ENCODE measurements around the gene DOK6.

The DOK6 gene

GRCh38 chr18:69790649-69791048 lies 390.0 kb downstream of the DOK6 start:
- no peak overlapping the region for H3K9ac ChIP-seq (ENCODE audit: low read length)
- no peaks in the 10 kb centered on the region for H3K36me3 ChIP-seq (replicated peaks; ENCODE audit: low read depth, low read length)
- TF ChIP-seq EZH2phosphoT487 (IDR thresholded peaks at IDR 0.05; ENCODE audit: low read depth) (no peak), CTCF (IDR thresholded peaks at IDR 0.05; ENCODE audit: low read depth, low read length) (no peak)
- no peaks in the 10 kb centered on the region for H3K9me3 ChIP-seq (ENCODE audit: insufficient read depth, low read length)
- no peak overlapping the region for H3K4me2 ChIP-seq (ENCODE audit: low read length)
- H4K20me1 ChIP-seq (ENCODE audit: insufficient read depth, low read length), result no peaks in the 10 kb centered on the region
- H3K4me1 ChIP-seq (ENCODE audit: low read length), result peaks cover 10% of the 10 kb centered on the region
- no peak overlapping the region for H3K27ac ChIP-seq (ENCODE audit: low read length)
- no peaks in the 10 kb centered on the region for H3K79me2 ChIP-seq (ENCODE audit: low read length)
- H2AFZ ChIP-seq (ENCODE audit: low read depth, low read length), result no peak overlapping the region
- no peaks in the 10 kb centered on the region for H3K27me3 ChIP-seq (ENCODE audit: low read depth, low read length)
- H3K4me3 ChIP-seq (ENCODE audit: low read length), result no peak overlapping the region

- H3K9me3 ChIP-seq (ENCODE audit: insufficient read depth, low read length), result no peaks in the 10 kb centered on the region
- H4K20me1 ChIP-seq (ENCODE audit: insufficient read depth, low read length), result no peaks in the 10 kb centered on the region
- no peak overlapping the region for H3K4me2 ChIP-seq (ENCODE audit: low read length)
- H2AFZ ChIP-seq (ENCODE audit: low read depth, low read length), result no peak overlapping the region
- H3K79me2 ChIP-seq (ENCODE audit: low read length), result no peaks in the 10 kb centered on the region
- no peaks in the 10 kb centered on the region for H3K4me1 ChIP-seq (ENCODE audit: low read length)
- no peak overlapping the region for H3K4me3 ChIP-seq (ENCODE audit: low read length)
- no peak overlapping the region for H3K27ac ChIP-seq (ENCODE audit: low read length)
- no peak overlapping the region for H3K9ac ChIP-seq (ENCODE audit: low read length)
- no peak for TF ChIP-seq EZH2phosphoT487 (IDR thresholded peaks at IDR 0.05; ENCODE audit: low read depth)
- TF ChIP-seq CTCF (IDR thresholded peaks at IDR 0.05; ENCODE audit: low read depth, low read length), result no peak
- no peaks in the 10 kb centered on the region for H3K27me3 ChIP-seq (ENCODE audit: low read depth, low read length)
- H3K36me3 ChIP-seq (replicated peaks; ENCODE audit: low read depth, low read length), result no peaks in the 10 kb centered on the region
Measured at GRCh38 chr18:69795791-69796190, 395.1 kb downstream of the DOK6 start.

DNA sequence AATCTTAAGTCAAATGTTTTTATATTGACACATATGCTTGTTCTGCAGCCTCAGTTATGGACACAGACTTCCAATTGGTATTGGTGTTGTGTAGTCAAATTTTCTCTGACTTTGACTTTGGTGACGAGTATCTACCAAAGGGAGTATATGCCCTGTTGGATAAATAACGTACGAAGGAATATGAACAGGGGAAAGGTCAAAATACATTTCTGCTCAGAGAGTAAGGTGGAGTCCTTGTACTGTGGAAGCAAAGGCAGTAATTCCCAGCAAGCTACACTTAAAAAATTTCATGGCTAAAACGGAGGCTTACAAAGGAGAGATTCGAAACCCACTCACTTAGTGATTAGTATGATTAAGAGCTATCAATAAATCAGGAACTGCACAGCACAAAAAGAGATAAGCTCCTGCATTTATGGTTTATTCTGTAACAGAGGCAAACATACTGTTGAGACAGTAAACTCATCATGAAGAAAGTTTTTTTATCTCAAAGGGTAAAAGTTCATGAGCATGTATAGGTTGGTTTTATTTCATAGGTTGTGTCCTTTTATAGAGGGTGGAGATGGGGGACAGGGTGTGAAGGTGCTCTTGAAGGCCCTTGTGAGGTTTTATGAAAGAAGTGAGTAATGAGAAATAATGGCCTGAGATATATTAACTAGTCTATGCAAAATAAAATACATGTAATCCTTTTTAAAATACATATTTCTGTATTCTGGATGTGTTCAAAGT lies 404.3 kb downstream of the DOK6 start:
- Histone ChIP-seq H3K4me1 (ENCODE audit: low read length) (no peaks in the 10 kb centered on the region), H3K79me2 (ENCODE audit: low read length) (no peaks in the 10 kb centered on the region), H3K9ac (ENCODE audit: low read length) (no peak overlapping the region), H3K27me3 (ENCODE audit: low read depth, low read length) (no peaks in the 10 kb centered on the region), H4K20me1 (ENCODE audit: insufficient read depth, low read length) (no peaks in the 10 kb centered on the region), H3K9me3 (ENCODE audit: insufficient read depth, low read length) (no peaks in the 10 kb centered on the region), H3K4me2 (ENCODE audit: low read length) (no peak overlapping the region), H2AFZ (ENCODE audit: low read depth, low read length) (no peak overlapping the region), H3K27ac (ENCODE audit: low read length) (no peak overlapping the region), H3K4me3 (ENCODE audit: low read length) (no peak overlapping the region), H3K36me3 (replicated peaks; ENCODE audit: low read depth, low read length) (no peaks in the 10 kb centered on the region)
- TF ChIP-seq CTCF (IDR thresholded peaks at IDR 0.05; ENCODE audit: low read depth, low read length), result no peak
- TF ChIP-seq EZH2phosphoT487 (IDR thresholded peaks at IDR 0.05; ENCODE audit: low read depth), result no peak

- H3K9me3 ChIP-seq (ENCODE audit: insufficient read depth, low read length), result no peaks in the 10 kb centered on the region
- H2AFZ ChIP-seq (ENCODE audit: low read depth, low read length), result no peak overlapping the region
- TF ChIP-seq CTCF (IDR thresholded peaks at IDR 0.05; ENCODE audit: low read depth, low read length), result no peak
- TF ChIP-seq EZH2phosphoT487 (IDR thresholded peaks at IDR 0.05; ENCODE audit: low read depth), result no peak
- no peaks in the 10 kb centered on the region for H3K4me1 ChIP-seq (ENCODE audit: low read length)
- no peak overlapping the region for H3K9ac ChIP-seq (ENCODE audit: low read length)
- H3K27ac ChIP-seq (ENCODE audit: low read length), result no peak overlapping the region
- H3K4me2 ChIP-seq (ENCODE audit: low read length), result no peak overlapping the region
- no peaks in the 10 kb centered on the region for H3K79me2 ChIP-seq (ENCODE audit: low read length)
- no peaks in the 10 kb centered on the region for H3K36me3 ChIP-seq (replicated peaks; ENCODE audit: low read depth, low read length)
- H4K20me1 ChIP-seq (ENCODE audit: insufficient read depth, low read length), result no peaks in the 10 kb centered on the region
- no peaks in the 10 kb centered on the region for H3K27me3 ChIP-seq (ENCODE audit: low read depth, low read length)
- H3K4me3 ChIP-seq (ENCODE audit: low read length), result no peak overlapping the region
Measured at GRCh38 chr18:69808399-69808798, 407.7 kb downstream of the DOK6 start.

Data from OCI-LY3 (cell line).